ENCODE measurements around the gene MST1.

GRCh38 chr3:49716691-49717210, 27.5 kb upstream of the MST1 start:
- TF ChIP-seq, protein P1, sequence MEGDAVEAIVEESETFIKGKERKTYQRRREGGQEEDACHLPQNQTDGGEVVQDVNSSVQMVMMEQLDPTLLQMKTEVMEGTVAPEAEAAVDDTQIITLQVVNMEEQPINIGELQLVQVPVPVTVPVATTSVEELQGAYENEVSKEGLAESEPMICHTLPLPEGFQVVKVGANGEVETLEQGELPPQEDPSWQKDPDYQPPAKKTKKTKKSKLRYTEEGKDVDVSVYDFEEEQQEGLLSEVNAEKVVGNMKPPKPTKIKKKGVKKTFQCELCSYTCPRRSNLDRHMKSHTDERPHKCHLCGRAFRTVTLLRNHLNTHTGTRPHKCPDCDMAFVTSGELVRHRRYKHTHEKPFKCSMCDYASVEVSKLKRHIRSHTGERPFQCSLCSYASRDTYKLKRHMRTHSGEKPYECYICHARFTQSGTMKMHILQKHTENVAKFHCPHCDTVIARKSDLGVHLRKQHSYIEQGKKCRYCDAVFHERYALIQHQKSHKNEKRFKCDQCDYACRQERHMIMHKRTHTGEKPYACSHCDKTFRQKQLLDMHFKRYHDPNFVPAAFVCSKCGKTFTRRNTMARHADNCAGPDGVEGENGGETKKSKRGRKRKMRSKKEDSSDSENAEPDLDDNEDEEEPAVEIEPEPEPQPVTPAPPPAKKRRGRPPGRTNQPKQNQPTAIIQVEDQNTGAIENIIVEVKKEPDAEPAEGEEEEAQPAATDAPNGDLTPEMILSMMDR (conservative IDR thresholded peaks at IDR 0.05; ENCODE audit: low read depth, low read length): no peak
- no peak for TF ChIP-seq EZH2phosphoT487 (IDR thresholded peaks at IDR 0.05; ENCODE audit: borderline replicate concordance, low read length)
